Naive thymus-derived CD4-positive, alpha-beta T cell (primary cell): Measurements from ENCODE around the gene NRIP2. TPM values are rescaled to one million over a fixed set of nuclear protein-coding genes. Genes with fewer than 3 reads are reported as not detected.

Experiments used
- ATAC-seq: fragments of 150-1000 bp; cut with Tn5 transposase; 2 replicates; pipeline ENCODE4 v1.10.0; 2021; ENCODE audit warnings: mild to moderate bottlenecking, moderate library complexity
- CTCF ChIA-PET: fragments of 350-600 bp; sonication (Branson Sonifier 250); formaldehyde crosslinking; loops from one replicate; lab custom pipeline; 2021; ENCODE audit warnings: antibody characterized with exemption; lab: Charles Lee
- POLR2A ChIA-PET: fragments of 350-600 bp; sonication (Branson Sonifier 250); formaldehyde crosslinking; loops from one replicate; lab custom pipeline; 2021; ENCODE audit warnings: antibody characterized with exemption, inconsistent platforms; lab: Charles Lee
- DNase-seq, 9 donors: peaks; one replicate each; pipeline versions ENCODE4 v3.0.0 to v3.0.0-alpha.2; 2020 to 2022; ENCODE audit warnings: mixed read lengths in 1 of 9
- H3K27ac ChIP-seq: one replicate; pipeline ENCODE4 v1.7.0; 2013; ENCODE audit warnings: mild to moderate bottlenecking, low read depth, low read length, moderate library complexity
- H3K27me3 ChIP-seq, 2 donors: one replicate each; pipeline ENCODE4 v1.7.0; 2013; ENCODE audit warnings: low read length in 2 of 2, mild to moderate bottlenecking in 2 of 2, moderate library complexity in 2 of 2; ENCODE audit not compliant: control insufficient read depth in 2 of 2, insufficient read depth in 2 of 2
- H3K36me3 ChIP-seq, 3 experiments: 1 replicate in 2 of 3; 2 replicates in 1 of 3; pipeline ENCODE4 v1.7.0; 2013; ENCODE audit warnings: low read length in 3 of 3, mild to moderate bottlenecking in 3 of 3, moderate library complexity in 1 of 3; ENCODE audit not compliant: insufficient read depth in 3 of 3, control insufficient read depth in 2 of 3
- H3K4me1 ChIP-seq, 2 donors: one replicate each; pipeline ENCODE4 v1.7.0; 2013; ENCODE audit warnings: low read length in 2 of 2, mild to moderate bottlenecking in 2 of 2, moderate library complexity in 1 of 2; ENCODE audit not compliant: control insufficient read depth in 2 of 2, insufficient read depth in 2 of 2
- H3K4me3 ChIP-seq: 2 replicates; pipeline ENCODE4 v1.7.0; 2013; ENCODE audit warnings: mild to moderate bottlenecking, low read length
- H3K9me3 ChIP-seq, 3 experiments: 1 replicate in 2 of 3; 2 replicates in 1 of 3; pipeline ENCODE4 v1.7.0; 2013; ENCODE audit warnings: low read length in 3 of 3; ENCODE audit not compliant: control insufficient read depth in 2 of 3
- H3K27ac Mint-ChIP-seq, 9 donors: one replicate each; pipeline ENCODE4 v1.8.0; 2020 to 2022; ENCODE audit warnings: mixed read lengths in 9 of 9, mild to moderate bottlenecking in 8 of 9, moderate library complexity in 5 of 9, inconsistent platforms in 2 of 9
- H3K27me3 Mint-ChIP-seq, 5 donors: one replicate each; pipeline ENCODE4 v1.8.0; 2021 to 2022; ENCODE audit warnings: mixed read lengths in 5 of 5, mild to moderate bottlenecking in 1 of 5
- H3K36me3 Mint-ChIP-seq, 5 donors: one replicate each; pipeline ENCODE4 v1.8.0; 2020 to 2022; ENCODE audit warnings: mixed read lengths in 5 of 5, mild to moderate bottlenecking in 3 of 5, inconsistent platforms in 1 of 5
- H3K4me1 Mint-ChIP-seq, 7 donors: one replicate each; pipeline ENCODE4 v1.8.0; 2020 to 2022; ENCODE audit warnings: mixed read lengths in 7 of 7, mild to moderate bottlenecking in 3 of 7, inconsistent platforms in 1 of 7
- H3K4me3 Mint-ChIP-seq, 10 donors: one replicate each; pipeline ENCODE4 v1.8.0; 2020 to 2022; ENCODE audit warnings: mild to moderate bottlenecking in 10 of 10, mixed read lengths in 10 of 10, moderate library complexity in 6 of 10, inconsistent platforms in 2 of 10
- H3K9me3 Mint-ChIP-seq, 11 donors: one replicate each; pipeline ENCODE4 v1.8.0; 2020 to 2022; ENCODE audit warnings: mixed read lengths in 11 of 11, mild to moderate bottlenecking in 4 of 11, inconsistent platforms in 1 of 11, moderate library complexity in 1 of 11
- intact Hi-C, 2 donors: fragments of 100-400 bp; cut with micrococcal nuclease; formaldehyde crosslinking; loops; one replicate each; pipeline ENCODE4 v1.15.1; 2023
- polyA plus RNA-seq, 2 donors: library from polyadenylated mRNA; unstranded; fragments of 300-500 nt; fragmentation: Illumina TruSeq; gene quantifications; one replicate each; pipeline ENCODE4 v1.2.3, GENCODE V29; 2021
- total RNA-seq, 6 experiments: library from RNA in 5 of 6; stranded (reverse) in 5 of 6; gene quantifications; 1 replicate in 5 of 6; 2 replicates in 1 of 6; pipeline ENCODE4 v1.2.3 and lab custom pipeline; 2021 to 2026

The NRIP2 gene
- total and polyA plus RNA-seq, 7 experiments from 2014 or later, result 1.6 to 2.0 TPM; not detected in 5

- Histone ChIP-seq H3K27ac (no peak overlapping the region), H3K4me1 (no peaks in the 10 kb centered on the region), H3K36me3 (peaks cover 0 to 68% (median 8%) of the 10 kb centered on the region in 3 experiments), H3K4me3 (no peak overlapping the region), H3K27me3 (no peaks in the 10 kb centered on the region), H3K9me3 (no peaks in the 10 kb centered on the region)
- DNase-seq, result no peak
- no peak overlapping the region for H3K4me3 Mint-ChIP-seq
- ChIA-PET POLR2A (no interaction called here), CTCF (no interaction called here)
- ATAC-seq, result no peak
- H3K4me1 Mint-ChIP-seq, result peaks cover 0 to 6% (median 0%) of the 10 kb centered on the region in 7 donors
- intact Hi-C loops, result no loop called here
- peaks cover 5 to 45% (median 24%) of the 10 kb centered on the region in 5 donors for H3K36me3 Mint-ChIP-seq
- no peak overlapping the region for H3K27ac Mint-ChIP-seq
- no peaks in the 10 kb centered on the region for H3K9me3 Mint-ChIP-seq
- no peaks in the 10 kb centered on the region for H3K27me3 Mint-ChIP-seq
Measured at GRCh38 chr12:2841056-2841650, 6.3 kb upstream of the NRIP2 start.

- no peak for ATAC-seq
- intact Hi-C loops, result no loop called here
- Mint-ChIP-seq H3K27me3 (no peaks in the 10 kb centered on the region), H3K4me3 (no peak overlapping the region), H3K9me3 (no peaks in the 10 kb centered on the region), H3K36me3 (peaks cover 2 to 33% (median 12%) of the 10 kb centered on the region in 5 donors), H3K4me1 (peaks cover 0 to 19% (median 13%) of the 10 kb centered on the region in 7 donors), H3K27ac (peak overlapping the region in 2 of 9 donors; percentile 2 to 51)
- H3K9me3 ChIP-seq, result no peaks in the 10 kb centered on the region
- H3K27ac ChIP-seq, result no peak overlapping the region
- DNase-seq, result no peak
- H3K4me1 ChIP-seq, result no peaks in the 10 kb centered on the region
- H3K36me3 ChIP-seq, result peaks cover 0 to 40% (median 8%) of the 10 kb centered on the region in 3 experiments
- POLR2A ChIA-PET, result interaction anchor here (0.9 kb wide), 1 partner anchor 8 kb away, joined by 3 read pairs; no protein-coding TSS in a partner anchor
- no peak overlapping the region for H3K4me3 ChIP-seq
- no peaks in the 10 kb centered on the region for H3K27me3 ChIP-seq
- CTCF ChIA-PET, result no interaction called here
Measured at GRCh38 chr12:2836574-2836973, 1.7 kb upstream of the NRIP2 start.

- Mint-ChIP-seq H3K9me3 (no peaks in the 10 kb centered on the region), H3K4me1 (peaks cover 0 to 19% (median 13%) of the 10 kb centered on the region in 7 donors), H3K27me3 (no peaks in the 10 kb centered on the region), H3K4me3 (no peak overlapping the region), H3K27ac (peak overlapping the region in 3 of 9 donors; percentile 14 to 56 (median 17)), H3K36me3 (peaks cover 2 to 34% (median 14%) of the 10 kb centered on the region in 5 donors)
- DNase-seq (no peak), ATAC-seq (no peak)
- intact Hi-C loops, result no loop called here
- Histone ChIP-seq H3K4me1 (no peaks in the 10 kb centered on the region), H3K36me3 (peaks cover 0 to 34% (median 8%) of the 10 kb centered on the region in 3 experiments), H3K27ac (no peak overlapping the region), H3K27me3 (no peaks in the 10 kb centered on the region), H3K4me3 (no peak overlapping the region), H3K9me3 (no peaks in the 10 kb centered on the region)
- POLR2A ChIA-PET, result interaction anchor here (0.6 to 1.1 kb wide), 2 partner anchors 42 to 44 kb away, joined by 3 read pairs; no protein-coding TSS in a partner anchor
- CTCF ChIA-PET, result no interaction called here
Measured at GRCh38 chr12:2835691-2836403, 1.0 kb upstream of the NRIP2 start.

- Mint-ChIP-seq H3K4me3 (no peak overlapping the region), H3K9me3 (no peaks in the 10 kb centered on the region), H3K4me1 (peaks cover 0 to 19% (median 13%) of the 10 kb centered on the region in 7 donors), H3K27me3 (no peaks in the 10 kb centered on the region), H3K36me3 (peaks cover 2 to 28% (median 12%) of the 10 kb centered on the region in 5 donors), H3K27ac (peak overlapping the region in 3 of 9 donors; percentile 4 to 76 (median 18))
- POLR2A ChIA-PET, result no interaction called here
- CTCF ChIA-PET, result no interaction called here
- no peak for ATAC-seq
- no peak for DNase-seq
- Histone ChIP-seq H3K36me3 (peaks cover 0 to 20% (median 15%) of the 10 kb centered on the region in 3 experiments), H3K4me3 (no peak overlapping the region), H3K27ac (no peak overlapping the region), H3K9me3 (no peaks in the 10 kb centered on the region), H3K4me1 (no peaks in the 10 kb centered on the region), H3K27me3 (no peaks in the 10 kb centered on the region)
- intact Hi-C loops, result no loop called here
Measured at GRCh38 chr12:2833810-2834209, 1.0 kb downstream of the NRIP2 start.

GRCh38 chr12:2833327-2833726 is 1.5 kb downstream of the NRIP2 start:
- no peak overlapping the region for H3K4me3 Mint-ChIP-seq
- Histone ChIP-seq H3K27me3 (no peaks in the 10 kb centered on the region), H3K36me3 (peaks cover 0 to 17% (median 13%) of the 10 kb centered on the region in 3 experiments), H3K4me3 (no peak overlapping the region), H3K27ac (no peak overlapping the region), H3K4me1 (no peaks in the 10 kb centered on the region), H3K9me3 (no peaks in the 10 kb centered on the region)
- no peaks in the 10 kb centered on the region for H3K27me3 Mint-ChIP-seq
- DNase-seq (no peak), ATAC-seq (no peak)
- ChIA-PET POLR2A (no interaction called here), CTCF (no interaction called here)
- peak overlapping the region in 4 of 9 donors; percentile 18 to 86 (median 52) for H3K27ac Mint-ChIP-seq
- no peaks in the 10 kb centered on the region for H3K9me3 Mint-ChIP-seq
- peaks cover 0 to 19% (median 13%) of the 10 kb centered on the region in 7 donors for H3K4me1 Mint-ChIP-seq
- peaks cover 2 to 24% (median 12%) of the 10 kb centered on the region in 5 donors for H3K36me3 Mint-ChIP-seq
- intact Hi-C loops, result no loop called here

GRCh38 chr12:2832550-2833127 is 2.2 kb downstream of the NRIP2 start:
- no peaks in the 10 kb centered on the region for H3K9me3 Mint-ChIP-seq
- H3K36me3 ChIP-seq, result peaks cover 0 to 17% (median 7%) of the 10 kb centered on the region in 3 experiments
- DNase-seq, result no peak
- no peak overlapping the region for H3K27ac ChIP-seq
- no peak for ATAC-seq
- peaks cover 2 to 24% (median 10%) of the 10 kb centered on the region in 5 donors for H3K36me3 Mint-ChIP-seq
- no peaks in the 10 kb centered on the region for H3K9me3 ChIP-seq
- peaks cover 0 to 19% (median 12%) of the 10 kb centered on the region in 7 donors for H3K4me1 Mint-ChIP-seq
- POLR2A ChIA-PET, result interaction anchor here (0.5 kb wide), 1 partner anchor 13 kb away, joined by 3 read pairs; no protein-coding TSS in a partner anchor
- H3K4me1 ChIP-seq, result no peaks in the 10 kb centered on the region
- intact Hi-C loops, result no loop called here
- CTCF ChIA-PET, result no interaction called here
- H3K4me3 Mint-ChIP-seq, result no peak overlapping the region
- H3K4me3 ChIP-seq, result no peak overlapping the region
- no peaks in the 10 kb centered on the region for H3K27me3 Mint-ChIP-seq
- no peaks in the 10 kb centered on the region for H3K27me3 ChIP-seq
- H3K27ac Mint-ChIP-seq, result peak overlapping the region in 5 of 9 donors; percentile 1 to 85 (median 60)
